K562 (cell line): Measurements from ENCODE around the gene LYSMD4. TPM values are rescaled to one million over a fixed set of nuclear protein-coding genes. Genes with fewer than 3 reads are reported as not detected.
A peak's percentile ranks its signal among the peaks of the same experiment; 100 is the strongest.
"Not testable (repeated sequence)": the region's sequence is repeated elsewhere in the genome, so short reads cannot be mapped to it uniquely, and the experiment has no call there.

Experiments
- ATAC-seq: fragments of 200-7000 bp; cut with Tn5 transposase; 3 replicates; pipeline ENCODE4 v1.9.1; 2020; ENCODE audit warnings: moderate library complexity
- BruUV-seq: library from RNA; stranded (reverse); fragments of 400-500 nt; replicated peaks from 2 replicates; lab custom pipeline; 2021; lab: Mats Ljungman, UMichigan
- CTCF ChIA-PET: fragments of 300-600 bp; formaldehyde crosslinking; extraction: SDS; loops from one replicate; lab custom pipeline; 2021; ENCODE audit warnings: low intra/inter-chr PET ratio; lab: Yijun Ruan, JAX
- POLR2A ChIA-PET: fragments of 300-600, 350-650 bp; sonication (Branson Sonifier 250); formaldehyde crosslinking; extraction: SDS; loops from one replicate; lab custom pipeline; 2021; ENCODE audit warnings: antibody characterized with exemption, inconsistent platforms; lab: Yijun Ruan, JAX
- DNase-seq, 4 experiments: peaks; one replicate each; pipeline versions ENCODE4 v3.0.0 to v3.0.0-alpha.2; 2011 to 2018; ENCODE audit warnings: low spot score in 3 of 4, mixed read lengths in 3 of 4; ENCODE audit errors: extremely low read depth in 1 of 4
- FAIRE-seq: peaks from 2 replicates; lab custom pipeline; 2011; peaks lifted over from hg19 to GRCh38; lab: Jason Lieb, UNC
- H2AFZ ChIP-seq: 2 replicates; pipeline ENCODE4 v1.6.0; 2011; ENCODE audit warnings: low read depth, low read length, control low read depth, inconsistent platforms
- H3K27ac ChIP-seq: fragments of 200-600 bp; 3 replicates; pipeline ENCODE4 v1.8.0; 2011; ENCODE audit warnings: low read depth, mild to moderate bottlenecking, control low read depth, inconsistent platforms, low read length, moderate library complexity, mixed read lengths; ENCODE audit errors: extremely low read depth
- H3K27me3 ChIP-seq, 2 experiments: fragments of 300-600 bp in 1 of 2; 2 replicates in 1 of 2; 3 replicates in 1 of 2; pipeline versions ENCODE4 v1.6.0 to v1.8.0; 2011; ENCODE audit warnings: inconsistent platforms in 2 of 2, low read length in 2 of 2, mild to moderate bottlenecking in 1 of 2, mixed read lengths in 1 of 2, moderate library complexity in 1 of 2; ENCODE audit not compliant: control insufficient read depth in 2 of 2, insufficient read depth in 2 of 2
- H3K36me3 ChIP-seq: fragments of 300-600 bp; 3 replicates; pipeline ENCODE4 v1.8.0; 2011; ENCODE audit warnings: mild to moderate bottlenecking, low read length, inconsistent platforms; ENCODE audit not compliant: control insufficient read depth, insufficient read depth
- H3K4me1 ChIP-seq, 2 experiments: fragments of 200-600 bp in 1 of 2; replicated peaks in 1 of 2; 2 replicates in 1 of 2; 3 replicates in 1 of 2; pipeline versions ENCODE4 v1.5.1 to v1.8.0; 2011; ENCODE audit warnings: inconsistent platforms in 2 of 2, low read length in 2 of 2, mild to moderate bottlenecking in 1 of 2, mixed read lengths in 1 of 2, moderate library complexity in 1 of 2; ENCODE audit not compliant: control insufficient read depth in 2 of 2, insufficient read depth in 2 of 2
- H3K4me2 ChIP-seq: 2 replicates; pipeline ENCODE4 v1.6.1; 2011; ENCODE audit warnings: low read length, control low read depth, inconsistent platforms, mixed read lengths; ENCODE audit not compliant: insufficient read depth
- H3K4me3 ChIP-seq: fragments of 200-600 bp; sonication (generic), shearing (Covaris generic); 2 replicates; pipeline ENCODE4 v1.5.1; 2016; ENCODE audit warnings: control low read depth, inconsistent platforms
- H3K79me2 ChIP-seq: fragments of 200-600 bp; 3 replicates; pipeline ENCODE4 v1.8.0; 2011; ENCODE audit warnings: low read length, inconsistent platforms; ENCODE audit not compliant: control insufficient read depth, insufficient read depth
- H3K9ac ChIP-seq, 2 experiments: 2 replicates each; pipeline versions ENCODE4 v1.6.0 to v1.6.1; 2011; ENCODE audit warnings: low read depth in 2 of 2, low read length in 2 of 2, control low read depth in 1 of 2, inconsistent platforms in 1 of 2, mild to moderate bottlenecking in 1 of 2, mixed read lengths in 1 of 2; ENCODE audit not compliant: insufficient read depth in 1 of 2
- H3K9me1 ChIP-seq: one replicate; pipeline ENCODE4 v1.6.0; 2011; ENCODE audit warnings: inconsistent platforms, mild to moderate bottlenecking, low read length, moderate library complexity; ENCODE audit not compliant: control insufficient read depth, insufficient read depth
- H3K9me3 ChIP-seq: replicated peaks from 2 replicates; pipeline ENCODE4 v1.5.1; 2011; ENCODE audit warnings: low read depth, low read length, inconsistent platforms; ENCODE audit not compliant: control insufficient read depth, insufficient read depth
- H4K20me1 ChIP-seq: replicated peaks from 2 replicates; pipeline ENCODE4 v1.6.1; 2011; ENCODE audit warnings: low read length, inconsistent platforms, mixed read lengths; ENCODE audit not compliant: control insufficient read depth, insufficient read depth
- ATF7 ChIP-seq: fragments of 450-650 bp; IDR thresholded peaks from 2 replicates; pipeline ENCODE4 v1.7.1; 2014; ENCODE audit warnings: mild to moderate bottlenecking, moderate library complexity
- FOXA3 ChIP-seq, 2 experiments: fragments of 450-650 bp in 1 of 2; sonication (generic) in 1 of 2; formaldehyde crosslinking; IDR thresholded peaks in 1 of 2; conservative IDR thresholded peaks in 1 of 2; 2 replicates each; pipeline versions ENCODE4 v1.4.0 to v1.8.0; 2020 to 2022; ENCODE audit warnings: mild to moderate bottlenecking in 2 of 2, missing genetic modification reagents in 1 of 2
- JUND ChIP-seq, 2 experiments: IDR thresholded peaks; 2 replicates in 1 of 2; 3 replicates in 1 of 2; pipeline ENCODE4 v1.6.1; 2011; ENCODE audit warnings: borderline replicate concordance in 2 of 2, low read depth in 2 of 2, low read length in 2 of 2, improper control_type of control experiment in 1 of 2, missing biosample characterization in 1 of 2, missing genetic modification characterization in 1 of 2, missing genetic modification reagents in 1 of 2
- PRDM10 ChIP-seq: fragments of 450-650 bp; IDR thresholded peaks from 2 replicates; pipeline ENCODE4 v1.6.1; 2018; ENCODE audit not compliant: partially characterized antibody
- ZNF232 ChIP-seq: sonication (generic); formaldehyde crosslinking; IDR thresholded peaks from 2 replicates; pipeline ENCODE4 v1.8.0; 2022; ENCODE audit warnings: mild to moderate bottlenecking, missing genetic modification reagents
- WGBS: fragments of 100-300 bp; shearing (Covaris generic); methylation state at CpG from one replicate; pipeline ENCODE4 v1.1.6; 2016; ENCODE audit warnings: low coverage, mixed read lengths; ENCODE audit not compliant: insufficient coverage; ENCODE audit errors: missing lambda C conversion rate; 5-methylcytosine and 5-hydroxymethylcytosine counted together
- in situ Hi-C: fragments of 300-500 bp; cut with MboI; formaldehyde crosslinking; loops from 4 replicates; pipeline ENCODE4 v1.15.0; 2018; ENCODE audit warnings: inconsistent platforms, mixed read lengths
- intact Hi-C: fragments of 100-400 bp; cut with micrococcal nuclease; formaldehyde crosslinking; loops from 2 replicates; pipeline ENCODE4 v1.14.2; 2022
- polyA plus RNA-seq, 8 experiments: library from polyadenylated mRNA; depleted of rRNA in 4 of 8; stranded (reverse) in 5 of 8; unstranded in 3 of 8; fragments of >200 nt; fragmentation: Nextera tagmentation in 2 of 8; fragmentation: Illumina TruSeq in 1 of 8; extraction: Ambion mirVana in 2 of 8; extraction: Trizol in 1 of 8; gene quantifications; 2 replicates each; pipeline versions ENCODE4 v1.2.1 to v1.2.3, GENCODE V29; 2011 to 2014; ENCODE audit warnings: inconsistent platforms in 1 of 8, missing spikeins in 1 of 8
- total RNA-seq, 7 experiments: library from RNA; depleted of rRNA in 6 of 7; stranded (reverse); fragments of >200 nt in 6 of 7; fragmentation: Illumina TruSeq in 2 of 7; extraction: Trizol in 2 of 7; gene quantifications; 2 replicates each; pipeline versions ENCODE4 v1.2.1 to v1.2.3, GENCODE V29; 2011 to 2021; ENCODE audit warnings: low replicate concordance in 1 of 7
- TF ChIP-seq, protein P1 (sequence below), 2 experiments: fragments of 450-650 bp in 1 of 2; sonication (generic) in 1 of 2; formaldehyde crosslinking in 1 of 2; IDR thresholded peaks in 1 of 2; conservative IDR thresholded peaks in 1 of 2; 2 replicates each; pipeline versions ENCODE4 v1.6.1 to v1.8.1; 2016 to 2023; ENCODE audit warnings: mild to moderate bottlenecking in 2 of 2, moderate library complexity in 2 of 2, inconsistent platforms in 1 of 2, missing genetic modification reagents in 1 of 2

The LYSMD4 gene
- total and polyA plus RNA-seq, 9 of the 15 experiments (the other 6 are each of a cell fraction or from before 2014, with no cell fraction given) = 0.46 to 3.1 (median 2.0) TPM

DNA sequence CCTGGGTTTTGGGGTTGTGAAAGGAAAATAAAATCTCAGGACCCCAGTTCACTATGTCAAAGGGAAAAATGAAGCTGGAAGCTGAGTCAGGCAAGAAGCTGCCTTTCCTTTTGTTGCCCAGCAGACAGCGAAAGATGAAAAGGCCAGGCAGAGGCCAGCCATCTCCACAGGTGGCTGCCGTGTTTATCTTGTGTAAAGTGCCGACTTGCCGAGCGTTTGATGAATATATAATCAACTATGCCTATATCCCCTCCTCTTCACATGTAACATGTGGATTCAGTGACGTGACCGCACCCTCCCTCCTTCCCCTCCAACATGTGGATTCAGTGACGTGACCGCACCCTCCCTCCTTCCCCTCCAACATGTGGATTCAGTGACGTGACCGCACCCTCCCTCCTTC is 17.1 kb upstream of the LYSMD4 start:
- BruUV-seq, DNase-seq, H3K4me2 ChIP-seq, POLR2A ChIA-PET, H4K20me1 ChIP-seq, CTCF ChIA-PET, ATAC-seq, H3K79me2 ChIP-seq, in situ Hi-C loops, H3K27ac ChIP-seq, FAIRE-seq: not testable (repeated sequence)
- H3K27me3 ChIP-seq = peaks cover 4 to 30% of the 10 kb centered on the region in 2 experiments; a peak in 4 of 5 replicates
- TF ChIP-seq ZNF232 (CRISPR knock-in tag) = 0 out of 2 replicates have a peak, but pooled peaks have one; percentile 57
- TF ChIP-seq, all 486 proteins: peak for 1; not testable (repeated sequence) for 485
- H3K4me1 ChIP-seq, H3K9me3 ChIP-seq, H2AFZ ChIP-seq, H3K4me3 ChIP-seq, H3K36me3 ChIP-seq, H3K9me1 ChIP-seq, intact Hi-C loops, H3K9ac ChIP-seq: not testable (repeated sequence)
- 3% methylated on average over 7 of the region's 11 CpGs for WGBS

DNA sequence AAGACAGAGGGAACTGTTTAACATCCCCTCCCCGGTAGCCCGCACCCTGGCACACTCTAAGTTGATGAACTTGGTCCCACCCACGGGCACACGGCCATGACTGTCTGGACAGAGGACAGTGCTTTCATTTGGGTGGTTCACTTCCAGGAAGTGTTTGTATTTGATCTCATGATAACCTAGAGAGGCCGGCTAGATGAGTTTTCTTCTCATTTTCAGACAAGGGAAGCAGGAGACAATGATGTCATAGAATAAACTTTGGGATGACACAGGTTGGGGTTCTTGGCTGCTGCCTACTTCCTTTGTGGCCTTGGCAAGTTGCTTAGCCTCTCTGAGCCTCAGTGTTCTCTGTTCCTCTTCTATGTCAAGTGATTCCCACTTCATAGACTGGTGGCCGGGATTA is 16.1 kb upstream of the LYSMD4 start:
- 0 out of 2 replicates have a peak, but pooled peaks cover 4% of the 10 kb centered on the region for H4K20me1 ChIP-seq
- H2AFZ ChIP-seq = no peak overlapping the region
- H3K4me2 ChIP-seq = no peak overlapping the region
- WGBS = 2% methylated on average over 6 of the region's 6 CpGs
- H3K27ac ChIP-seq = no peak overlapping the region
- peaks cover 5 to 36% of the 10 kb centered on the region in 2 experiments; a peak in 4 of 5 replicates for H3K27me3 ChIP-seq
- H3K79me2 ChIP-seq = no peaks in the 10 kb centered on the region
- H3K9ac ChIP-seq = no peak overlapping the region
- TF ChIP-seq PRDM10 = no peak
- peak; percentile 88 for TF ChIP-seq ATF7
- TF ChIP-seq JUND (IDR thresholded peaks at IDR 0.05; ENCODE audit: borderline replicate concordance, low read depth, low read length) = no peak
- TF ChIP-seq JUND (tag; IDR thresholded peaks at IDR 0.05; ENCODE audit: borderline replicate concordance, low read depth, low read length) = peak; percentile 31; the same call in 1 of the 3 replicates
- peak in 1 of 2 experiments; percentile 75; a peak in 2 of 4 replicates for TF ChIP-seq FOXA3 (CRISPR knock-in tag; conservative IDR thresholded peaks at IDR 0.05 in 1 of 2, IDR thresholded peaks at IDR 0.05 in 1 of 2)
- TF ChIP-seq, protein P1, sequence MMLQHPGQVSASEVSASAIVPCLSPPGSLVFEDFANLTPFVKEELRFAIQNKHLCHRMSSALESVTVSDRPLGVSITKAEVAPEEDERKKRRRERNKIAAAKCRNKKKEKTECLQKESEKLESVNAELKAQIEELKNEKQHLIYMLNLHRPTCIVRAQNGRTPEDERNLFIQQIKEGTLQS (IDR thresholded peaks at IDR 0.05) = peak; percentile 55; the same call in 1 of the 2 replicates
- TF ChIP-seq, protein P1 (CRISPR knock-in tag; conservative IDR thresholded peaks at IDR 0.05) = no peak
- ATAC-seq (no peak), DNase-seq (no peak), FAIRE-seq (no peak)
- intact Hi-C loops (no loop called here), in situ Hi-C loops (loop anchor here (25.0 kb wide), 1 partner anchor 462 kb away; no protein-coding TSS in a partner anchor)
- H3K36me3 ChIP-seq = no peaks in the 10 kb centered on the region
- no peak overlapping the region for H3K4me3 ChIP-seq
- peaks cover 0 to 3% of the 10 kb centered on the region in 2 experiments; a peak in 3 of 5 replicates for H3K4me1 ChIP-seq
- no peaks in the 10 kb centered on the region for H3K9me1 ChIP-seq
- no TSS peak for BruUV-seq
- CTCF ChIA-PET = no interaction called here
- H3K9me3 ChIP-seq = no peaks in the 10 kb centered on the region
- POLR2A ChIA-PET = no interaction called here
